H1 (cell line): Measurements from ENCODE around the gene IWS1.

Experiments used
- ASH2L ChIP-seq: fragments of 200-600, 300-600 bp; sonication (generic); IDR thresholded peaks from one replicate; pipeline ENCODE4 v1.7.1; 2017; ENCODE audit warnings: low read length
- POLR2AphosphoS5 ChIP-seq: IDR thresholded peaks from 2 replicates; pipeline ENCODE4 v1.6.1; 2011; ENCODE audit warnings: low read depth, low read length
- RBBP5 ChIP-seq: IDR thresholded peaks from 2 replicates; pipeline ENCODE4 v1.7.1; 2012; ENCODE audit warnings: low read depth, mild to moderate bottlenecking, inconsistent platforms, low read length, moderate library complexity, borderline replicate concordance
- RFX5 ChIP-seq: IDR thresholded peaks from 2 replicates; pipeline ENCODE4 v1.6.1; 2011; ENCODE audit warnings: low read depth, low read length, improper control_type of control experiment, borderline replicate concordance
- SP1 ChIP-seq: IDR thresholded peaks from 2 replicates; pipeline ENCODE4 v1.6.1; 2011; ENCODE audit warnings: low read depth, low read length
- YY1 ChIP-seq: IDR thresholded peaks from 2 replicates; pipeline ENCODE4 v1.6.1; 2011; ENCODE audit warnings: low read depth, mild to moderate bottlenecking, low read length
- TF ChIP-seq, protein P1 (sequence below), 3 experiments: IDR thresholded peaks; 1 replicate in 2 of 3; 2 replicates in 1 of 3; pipeline versions ENCODE4 v1.5.1 to v1.6.1; 2011; ENCODE audit warnings: low read length in 3 of 3, mild to moderate bottlenecking in 3 of 3, inconsistent platforms in 2 of 3, low read depth in 1 of 3, moderate library complexity in 1 of 3; ENCODE audit not compliant: insufficient read depth in 1 of 3; ENCODE audit errors: control extremely low read depth in 1 of 3

DNA sequence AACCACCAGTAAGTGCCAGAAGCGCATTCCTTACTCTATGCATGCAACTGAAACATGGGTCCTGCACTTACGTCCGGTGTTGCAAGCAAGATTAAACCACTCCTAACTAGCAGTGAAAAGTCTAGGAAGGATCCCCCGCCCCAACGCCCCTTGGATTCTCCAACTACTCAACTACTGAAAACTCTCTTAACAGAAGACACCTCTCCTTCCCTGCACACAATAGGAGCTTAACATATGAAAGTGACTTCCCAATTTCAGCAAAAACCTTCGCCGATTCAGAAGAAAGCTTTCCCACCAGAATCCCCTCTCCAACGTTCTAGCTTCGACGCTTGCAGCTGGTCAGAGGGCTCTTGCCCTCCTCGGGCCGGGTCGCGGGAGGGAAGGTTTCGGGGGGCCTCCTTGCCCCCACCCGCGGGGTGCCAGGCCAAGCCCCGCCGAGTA, 578 bp downstream of the IWS1 start:
- TF ChIP-seq SP1 (no peak), RBBP5 (no peak; the same call in 1 of the 2 replicates), YY1 (no peak), ASH2L (peak; percentile 73), RFX5 (no peak), POLR2AphosphoS5 (no peak; the same call in 1 of the 2 replicates)
- TF ChIP-seq, protein P1, sequence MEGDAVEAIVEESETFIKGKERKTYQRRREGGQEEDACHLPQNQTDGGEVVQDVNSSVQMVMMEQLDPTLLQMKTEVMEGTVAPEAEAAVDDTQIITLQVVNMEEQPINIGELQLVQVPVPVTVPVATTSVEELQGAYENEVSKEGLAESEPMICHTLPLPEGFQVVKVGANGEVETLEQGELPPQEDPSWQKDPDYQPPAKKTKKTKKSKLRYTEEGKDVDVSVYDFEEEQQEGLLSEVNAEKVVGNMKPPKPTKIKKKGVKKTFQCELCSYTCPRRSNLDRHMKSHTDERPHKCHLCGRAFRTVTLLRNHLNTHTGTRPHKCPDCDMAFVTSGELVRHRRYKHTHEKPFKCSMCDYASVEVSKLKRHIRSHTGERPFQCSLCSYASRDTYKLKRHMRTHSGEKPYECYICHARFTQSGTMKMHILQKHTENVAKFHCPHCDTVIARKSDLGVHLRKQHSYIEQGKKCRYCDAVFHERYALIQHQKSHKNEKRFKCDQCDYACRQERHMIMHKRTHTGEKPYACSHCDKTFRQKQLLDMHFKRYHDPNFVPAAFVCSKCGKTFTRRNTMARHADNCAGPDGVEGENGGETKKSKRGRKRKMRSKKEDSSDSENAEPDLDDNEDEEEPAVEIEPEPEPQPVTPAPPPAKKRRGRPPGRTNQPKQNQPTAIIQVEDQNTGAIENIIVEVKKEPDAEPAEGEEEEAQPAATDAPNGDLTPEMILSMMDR (IDR thresholded peaks at IDR 0.05; ENCODE audit: control extremely low read depth in 1 of 3, insufficient read depth in 1 of 3, low read depth in 1 of 3, low read length in 3 of 3) = no peak
